ENCODE data around the gene MC2R. TPM values are rescaled to one million over a fixed set of nuclear protein-coding genes. Genes with fewer than 3 reads are reported as not detected.

MC2R gene
- total RNA-seq, 1 experiment from 2014 or later, result not detected

- no peaks in the 10 kb centered on the region for H3K9me3 ChIP-seq (ENCODE audit: control insufficient read depth in 1 of 2, insufficient read depth in 1 of 2, low read depth in 1 of 2, low read length in 2 of 2)
- no peak overlapping the region for H3K4me2 ChIP-seq (ENCODE audit: low read length)
- DNase-seq (ENCODE audit: low read depth, low spot score) (no peak), ATAC-seq (no peak)
- H3K27ac ChIP-seq (ENCODE audit: low read depth, low read length), result no peak overlapping the region
- ChIA-PET RAD21 (ENCODE audit: low non-redundant PET in 1 of 2, low total read pairs in 2 of 2, uncharacterized antibody in 2 of 2, unreplicated experiment in 2 of 2) (no interaction called here), CTCF (interaction anchor here (0.9 kb wide), 1 partner anchor 81 kb away, joined by 3 read pairs; no protein-coding TSS in a partner anchor), POLR2A (no interaction called here)
- TF ChIP-seq, protein P1, sequence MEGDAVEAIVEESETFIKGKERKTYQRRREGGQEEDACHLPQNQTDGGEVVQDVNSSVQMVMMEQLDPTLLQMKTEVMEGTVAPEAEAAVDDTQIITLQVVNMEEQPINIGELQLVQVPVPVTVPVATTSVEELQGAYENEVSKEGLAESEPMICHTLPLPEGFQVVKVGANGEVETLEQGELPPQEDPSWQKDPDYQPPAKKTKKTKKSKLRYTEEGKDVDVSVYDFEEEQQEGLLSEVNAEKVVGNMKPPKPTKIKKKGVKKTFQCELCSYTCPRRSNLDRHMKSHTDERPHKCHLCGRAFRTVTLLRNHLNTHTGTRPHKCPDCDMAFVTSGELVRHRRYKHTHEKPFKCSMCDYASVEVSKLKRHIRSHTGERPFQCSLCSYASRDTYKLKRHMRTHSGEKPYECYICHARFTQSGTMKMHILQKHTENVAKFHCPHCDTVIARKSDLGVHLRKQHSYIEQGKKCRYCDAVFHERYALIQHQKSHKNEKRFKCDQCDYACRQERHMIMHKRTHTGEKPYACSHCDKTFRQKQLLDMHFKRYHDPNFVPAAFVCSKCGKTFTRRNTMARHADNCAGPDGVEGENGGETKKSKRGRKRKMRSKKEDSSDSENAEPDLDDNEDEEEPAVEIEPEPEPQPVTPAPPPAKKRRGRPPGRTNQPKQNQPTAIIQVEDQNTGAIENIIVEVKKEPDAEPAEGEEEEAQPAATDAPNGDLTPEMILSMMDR (IDR thresholded peaks at IDR 0.05 in 2 of 3, conservative IDR thresholded peaks at IDR 0.05 in 1 of 3; ENCODE audit: borderline replicate concordance in 1 of 3, insufficient read depth in 1 of 3, low read depth in 2 of 3, low read length in 2 of 3), result no peak
- TF ChIP-seq EGR1 (IDR thresholded peaks at IDR 0.05; ENCODE audit: low read depth) (no peak), EZH2phosphoT487 (IDR thresholded peaks at IDR 0.05; ENCODE audit: borderline replicate concordance) (no peak), CEBPB (IDR thresholded peaks at IDR 0.05; ENCODE audit: low read depth) (no peak), REST (IDR thresholded peaks at IDR 0.05; ENCODE audit: low read depth) (no peak), ELF1 (IDR thresholded peaks at IDR 0.05; ENCODE audit: borderline replicate concordance, low read depth) (no peak), RAD21 (IDR thresholded peaks at IDR 0.05; ENCODE audit: low read depth) (no peak), SP1 (IDR thresholded peaks at IDR 0.05; ENCODE audit: low read depth) (no peak), FOSL1 (IDR thresholded peaks at IDR 0.05; ENCODE audit: low read depth) (no peak), YY1 (IDR thresholded peaks at IDR 0.05; ENCODE audit: extremely low read depth, insufficient replicate concordance, low read depth, low read length) (no peak), POLR2A (IDR thresholded peaks at IDR 0.05; ENCODE audit: borderline replicate concordance, extremely low read depth, insufficient read depth, insufficient read length) (no peak), JUND (IDR thresholded peaks at IDR 0.05) (no peak), MAX (IDR thresholded peaks at IDR 0.05) (no peak), ZNF274 (IDR thresholded peaks at IDR 0.05; ENCODE audit: low read depth, low read length) (no peak)
- TF ChIP-seq, protein P2, sequence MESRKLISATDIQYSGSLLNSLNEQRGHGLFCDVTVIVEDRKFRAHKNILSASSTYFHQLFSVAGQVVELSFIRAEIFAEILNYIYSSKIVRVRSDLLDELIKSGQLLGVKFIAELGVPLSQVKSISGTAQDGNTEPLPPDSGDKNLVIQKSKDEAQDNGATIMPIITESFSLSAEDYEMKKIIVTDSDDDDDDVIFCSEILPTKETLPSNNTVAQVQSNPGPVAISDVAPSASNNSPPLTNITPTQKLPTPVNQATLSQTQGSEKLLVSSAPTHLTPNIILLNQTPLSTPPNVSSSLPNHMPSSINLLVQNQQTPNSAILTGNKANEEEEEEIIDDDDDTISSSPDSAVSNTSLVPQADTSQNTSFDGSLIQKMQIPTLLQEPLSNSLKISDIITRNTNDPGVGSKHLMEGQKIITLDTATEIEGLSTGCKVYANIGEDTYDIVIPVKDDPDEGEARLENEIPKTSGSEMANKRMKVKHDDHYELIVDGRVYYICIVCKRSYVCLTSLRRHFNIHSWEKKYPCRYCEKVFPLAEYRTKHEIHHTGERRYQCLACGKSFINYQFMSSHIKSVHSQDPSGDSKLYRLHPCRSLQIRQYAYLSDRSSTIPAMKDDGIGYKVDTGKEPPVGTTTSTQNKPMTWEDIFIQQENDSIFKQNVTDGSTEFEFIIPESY (IDR thresholded peaks at IDR 0.05; ENCODE audit: extremely low read depth, insufficient replicate concordance, low read length), result no peak
- no peaks in the 10 kb centered on the region for H3K27me3 ChIP-seq (ENCODE audit: insufficient read depth, low read length)
- no peaks in the 10 kb centered on the region for H3K4me1 ChIP-seq (ENCODE audit: control insufficient read depth in 1 of 2, insufficient read depth in 2 of 2, low read length in 2 of 2)
- no TSS peak for BruUV-seq (replicated peaks)
- no peaks in the 10 kb centered on the region for H3K36me3 ChIP-seq (ENCODE audit: control insufficient read depth in 1 of 2, insufficient read depth in 2 of 2, low read length in 2 of 2)
- H4K20me1 ChIP-seq (ENCODE audit: insufficient read depth), result no peaks in the 10 kb centered on the region
- H3K9ac ChIP-seq (ENCODE audit: low read length), result no peak overlapping the region
- H3K9me2 ChIP-seq (ENCODE audit: insufficient read depth), result no peaks in the 10 kb centered on the region
- intact Hi-C loops (cut with micrococcal nuclease), result loop anchor here (10.0 kb wide), 1 partner anchor 130 kb away; no protein-coding TSS in a partner anchor
- H3K79me2 ChIP-seq (ENCODE audit: insufficient read depth, low read length), result no peaks in the 10 kb centered on the region
- no peak overlapping the region for H3K4me3 ChIP-seq (replicated peaks in 1 of 2; ENCODE audit: low read depth in 1 of 2, low read length in 2 of 2)
- no peak overlapping the region for H2AFZ ChIP-seq (ENCODE audit: low read depth, low read length, poor library complexity, severe bottlenecking)
Observed at GRCh38 chr18:13894531-13894930, 20.8 kb downstream of the MC2R start.
